Anterior cingulate cortex (tissue), 58 donors: ENCODE results near the gene RND3.
A peak's percentile ranks its signal among the peaks of the same experiment; 100 is the strongest.

ENCODE experiments used
- DNase-seq, 58 donors: peaks; one replicate each; lab custom pipeline; 2025; lab: John Stamatoyannopoulos, UW

The RND3 gene

GRCh38 chr2:150495001-150495400 lies 7.5 kb upstream of the RND3 start:
- DNase-seq = no peak

- DNase-seq = no peak
Observed at GRCh38 chr2:150494234-150494945, 6.9 kb upstream of the RND3 start.

DNA sequence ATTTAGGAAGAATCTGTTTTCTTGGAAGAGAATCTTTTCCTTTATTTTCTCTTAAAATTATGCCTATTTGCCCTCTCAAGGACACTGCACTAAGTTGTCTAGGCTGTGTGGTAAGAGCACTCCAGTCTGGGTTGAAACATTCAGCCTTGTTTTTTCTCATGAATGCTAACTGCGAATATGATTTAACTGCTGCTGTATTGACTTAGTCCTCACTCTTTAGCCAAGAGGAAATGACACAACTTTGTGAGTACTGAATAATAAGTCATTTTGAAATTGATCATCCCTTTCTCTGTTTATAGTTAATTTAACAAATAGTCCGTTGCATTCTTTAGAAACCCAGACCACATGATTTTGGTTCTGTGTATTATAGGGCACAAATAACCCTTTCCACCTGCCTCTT lies 4.5 kb upstream of the RND3 start:
- DNase-seq = no peak

- no peak for DNase-seq
Observed at GRCh38 chr2:150491430-150491829, 4.0 kb upstream of the RND3 start.

- DNase-seq = no peak
Observed at GRCh38 chr2:150490466-150490865, 3.0 kb upstream of the RND3 start.

DNA sequence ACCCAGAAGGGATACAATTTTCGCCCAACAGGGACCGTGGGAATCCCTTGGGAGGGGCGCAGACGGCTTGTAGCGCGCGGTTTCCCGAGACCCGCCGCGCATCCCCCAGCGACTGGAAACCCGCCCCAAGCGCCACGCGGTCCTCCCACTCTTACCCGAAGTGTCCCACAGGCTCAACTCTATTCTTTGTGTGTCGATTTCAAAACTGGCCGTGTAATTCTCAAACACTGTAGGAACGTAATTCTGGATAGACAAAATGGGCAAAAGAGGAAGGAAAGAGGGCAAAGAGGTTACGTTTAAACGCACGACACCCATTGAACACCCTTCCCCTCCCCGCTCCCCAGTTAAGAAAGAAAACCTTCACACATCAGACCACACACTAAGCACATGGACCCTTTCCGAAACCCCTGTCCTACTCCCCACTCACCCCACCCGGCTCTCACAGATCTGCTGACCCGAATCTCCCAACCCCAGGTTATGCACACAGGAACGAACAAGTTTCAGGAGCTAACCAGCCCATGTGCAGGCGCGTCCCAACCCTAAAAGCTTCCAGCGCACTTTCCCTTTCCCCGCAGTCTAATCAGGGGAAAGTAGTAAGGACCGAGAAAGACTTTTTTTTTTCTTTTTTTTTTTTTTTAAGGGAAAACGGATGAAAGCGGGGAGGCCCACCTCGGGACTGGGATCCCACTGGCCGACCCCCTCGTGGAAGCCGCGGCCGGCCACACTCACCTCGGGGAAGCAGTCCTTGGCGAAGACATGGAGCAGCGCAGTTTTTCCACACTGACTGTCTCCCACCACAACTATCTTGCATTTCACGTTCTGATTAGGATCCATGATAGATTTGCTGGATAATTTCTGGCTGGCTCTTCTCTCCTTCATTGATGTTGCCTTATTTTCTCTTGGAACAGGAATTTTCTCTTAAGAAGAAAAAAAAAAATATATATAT lies 655 bp downstream of the RND3 start:
- peak in 13 of 58 donors; percentile 3 to 58 (median 15) for DNase-seq

DNA sequence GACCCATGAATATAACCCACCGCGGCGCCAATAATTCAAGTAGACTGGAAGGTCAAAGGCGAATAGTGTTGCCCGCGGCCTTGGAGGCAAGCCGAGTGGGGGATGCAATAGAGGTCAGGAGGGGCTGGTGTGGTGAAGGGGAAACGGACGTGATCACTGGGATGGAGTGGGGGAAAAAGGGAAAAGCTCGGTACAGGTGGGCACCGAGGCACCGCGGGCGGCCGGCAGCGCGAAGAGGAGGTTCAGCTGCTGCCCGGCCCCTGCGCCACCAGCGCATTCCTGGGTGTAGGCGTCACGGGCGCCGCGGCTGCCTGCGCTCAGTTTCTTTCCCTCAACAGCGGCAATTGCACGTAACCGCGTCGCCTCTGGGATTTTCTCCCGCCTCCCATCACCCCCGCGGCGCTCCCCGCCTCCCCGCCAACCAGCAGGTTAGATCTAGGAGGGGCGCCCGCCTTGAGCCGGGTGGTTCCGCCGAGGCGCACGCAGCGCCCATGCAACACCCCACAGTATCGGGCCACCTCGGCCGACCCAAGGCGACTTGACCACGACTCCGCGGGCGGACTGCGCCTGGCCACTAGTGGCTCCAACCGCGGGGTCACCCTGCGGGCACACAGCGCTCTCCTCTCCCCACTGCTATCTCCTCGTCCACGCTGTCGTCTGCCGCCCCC lies 1.5 kb downstream of the RND3 start:
- peak in 44 of 58 donors; percentile 3 to 76 (median 32) for DNase-seq

GRCh38 chr2:150485114-150485870 lies 2.2 kb downstream of the RND3 start:
- peak in 54 of 58 donors; percentile 1 to 83 (median 39) for DNase-seq

DNA sequence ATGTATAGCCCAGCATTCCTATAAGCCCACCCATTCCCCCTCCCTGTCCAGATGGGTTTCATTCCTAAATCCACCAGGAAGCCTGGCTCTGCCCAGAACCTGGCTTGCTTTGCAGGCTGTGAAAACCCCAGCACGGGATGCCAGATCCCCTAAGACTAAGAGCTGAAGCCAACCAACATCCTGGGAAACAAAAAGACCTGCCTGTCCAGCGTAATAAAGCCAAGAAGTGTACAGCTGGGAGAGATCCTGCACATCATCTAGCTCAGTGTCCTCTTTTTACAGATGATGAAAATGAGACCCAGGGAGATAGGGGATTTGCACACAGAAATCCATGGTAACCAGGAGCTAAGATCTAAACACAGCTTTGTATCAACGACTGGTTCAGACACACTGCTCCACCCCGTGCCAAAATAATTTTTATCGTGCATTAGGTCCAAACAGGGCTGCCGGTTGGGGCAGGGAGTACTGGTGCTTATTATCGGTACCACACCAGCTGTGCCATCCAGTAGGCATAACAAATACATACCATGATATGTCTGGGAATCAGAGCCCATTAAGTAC lies 2.9 kb downstream of the RND3 start:
- DNase-seq = peak in 7 of 58 donors; percentile 1 to 54 (median 18)

DNA sequence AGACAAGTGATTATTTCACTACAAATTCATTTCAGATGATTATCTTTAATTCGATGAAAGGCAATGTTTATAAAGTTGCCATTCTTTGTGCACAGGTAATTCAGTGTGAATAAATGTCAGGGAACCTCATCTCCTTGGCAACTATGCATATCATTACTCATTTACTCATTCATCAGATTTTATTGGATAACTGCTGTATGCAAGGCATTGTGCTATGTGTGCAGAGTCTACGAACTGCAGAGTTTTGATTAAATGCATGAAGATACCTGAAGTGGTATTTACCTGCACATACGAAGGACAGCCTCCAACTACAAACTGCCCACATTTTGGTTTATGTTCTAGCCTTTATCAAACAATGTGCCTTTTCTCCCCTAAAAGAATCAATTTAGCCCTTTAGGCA lies 3.5 kb downstream of the RND3 start:
- DNase-seq = no peak

DNA sequence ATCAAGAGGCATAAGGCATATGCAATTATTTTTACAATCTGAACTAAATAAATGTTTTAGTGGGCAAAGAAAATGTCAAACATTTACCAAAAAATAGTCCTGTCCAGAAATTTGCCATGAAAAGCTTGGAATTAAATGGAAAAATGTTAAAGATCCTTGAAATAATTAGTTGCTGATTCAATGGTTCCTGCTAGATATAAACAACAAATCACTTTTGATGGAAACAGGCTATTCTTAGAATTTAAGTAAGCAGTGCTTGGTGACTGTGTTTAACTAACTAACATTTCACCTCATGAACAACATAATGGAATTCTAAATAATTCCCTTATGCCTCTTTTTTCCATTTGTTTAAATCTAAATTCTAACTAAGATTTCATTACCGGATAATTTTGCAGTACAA lies 3.9 kb downstream of the RND3 start:
- DNase-seq = no peak

GRCh38 chr2:150482667-150483400 lies 4.6 kb downstream of the RND3 start:
- no peak for DNase-seq

- DNase-seq = no peak
Observed at GRCh38 chr2:150482111-150482510, 5.4 kb downstream of the RND3 start.

DNA sequence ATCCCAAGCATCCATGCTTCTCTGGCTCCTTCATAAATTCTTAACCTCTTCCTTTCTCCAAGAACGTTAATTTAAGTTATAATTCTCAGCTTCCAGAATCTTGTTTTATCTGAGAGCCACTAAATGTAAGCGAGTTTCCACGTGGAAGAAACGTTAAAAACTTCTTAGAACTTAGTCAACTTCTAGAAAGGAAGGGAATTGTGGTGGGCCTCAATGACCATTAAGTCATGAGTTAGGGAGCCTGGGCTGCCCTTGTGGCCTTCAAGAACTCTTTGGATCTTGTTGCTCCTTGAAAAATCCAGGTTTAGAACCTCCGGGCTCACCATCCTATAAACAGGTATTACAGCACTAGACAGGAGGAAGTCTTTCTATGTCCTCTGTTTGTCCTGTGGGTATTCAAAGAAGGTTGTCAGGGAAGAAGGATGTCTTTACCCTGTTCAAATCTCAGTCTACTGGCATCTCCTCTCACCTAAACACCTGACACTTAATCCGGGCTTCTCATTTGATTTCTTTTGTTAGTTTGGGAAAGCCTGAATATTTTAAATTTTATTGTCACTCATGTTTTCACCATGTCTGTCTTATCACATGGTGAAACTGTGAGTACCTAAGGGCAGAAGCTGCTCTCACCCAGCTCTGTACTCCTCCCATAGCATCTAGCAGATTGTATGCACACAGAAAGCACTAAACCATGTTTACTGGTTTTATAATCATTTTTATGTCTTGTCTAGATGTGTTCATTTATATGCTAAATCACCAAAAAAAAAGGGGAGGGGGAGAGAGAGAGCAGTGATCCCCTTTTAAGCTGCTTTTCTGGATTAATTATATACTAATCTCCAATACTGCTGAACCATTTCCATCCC lies 6.3 kb downstream of the RND3 start:
- DNase-seq = no peak

DNA sequence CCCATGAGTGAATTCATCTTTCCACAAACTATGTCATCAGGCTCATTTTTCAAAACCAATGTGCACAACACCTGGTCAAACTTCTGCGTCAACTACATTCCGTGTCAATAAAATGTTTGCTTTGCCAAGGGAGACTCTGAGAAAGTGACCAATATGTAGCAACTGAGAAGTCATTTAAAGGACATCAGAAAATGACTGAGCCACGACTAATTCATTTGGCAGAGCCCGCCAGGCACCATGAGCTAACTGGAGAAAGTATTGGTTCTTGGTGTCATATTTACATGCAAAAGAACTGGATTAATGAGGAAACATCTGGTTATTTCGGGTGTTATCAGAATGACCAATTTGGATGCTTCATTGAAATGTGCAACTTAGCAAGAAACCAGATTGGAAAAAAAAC lies 7.2 kb downstream of the RND3 start:
- DNase-seq = no peak

- no peak for DNase-seq
Observed at GRCh38 chr2:150479075-150479915, 8.2 kb downstream of the RND3 start.

- DNase-seq = no peak
Observed at GRCh38 chr2:150478200-150478974, 9.1 kb downstream of the RND3 start.
